Neural cell (in vitro differentiated cells): ENCODE data around the gene ZNF747.

Source experiments
- EP300 ChIP-seq: fragments of 450-650 bp; conservative IDR thresholded peaks from 2 replicates; pipeline ENCODE4 v1.6.1; 2014; ENCODE audit warnings: antibody characterized with exemption, mild to moderate bottlenecking, moderate library complexity; ENCODE audit not compliant: poor library complexity, severe bottlenecking
- EZH2 ChIP-seq: fragments of 200-600, 300-800 bp; shearing (Covaris generic), sonication (generic); IDR thresholded peaks from 2 replicates; pipeline ENCODE4 v1.6.1; 2014; ENCODE audit warnings: antibody characterized with exemption, low read length, borderline replicate concordance, mild to moderate bottlenecking; ENCODE audit not compliant: insufficient read depth, poor library complexity, severe bottlenecking
- POLR2AphosphoS5 ChIP-seq: IDR thresholded peaks from 2 replicates; pipeline ENCODE4 v1.6.1; 2012
- TAF1 ChIP-seq: IDR thresholded peaks from 2 replicates; pipeline ENCODE4 v1.6.1; 2012; ENCODE audit warnings: low read depth
- TF ChIP-seq, protein P1 (sequence below): fragments of 450-650 bp; IDR thresholded peaks from 2 replicates; pipeline ENCODE4 v1.5.1; 2014; ENCODE audit warnings: antibody characterized with exemption, mild to moderate bottlenecking, moderate library complexity; ENCODE audit not compliant: poor library complexity, severe bottlenecking
- TF ChIP-seq, protein P2 (sequence below): IDR thresholded peaks from 2 replicates; pipeline ENCODE4 v1.6.1; 2012; ENCODE audit warnings: borderline replicate concordance

DNA sequence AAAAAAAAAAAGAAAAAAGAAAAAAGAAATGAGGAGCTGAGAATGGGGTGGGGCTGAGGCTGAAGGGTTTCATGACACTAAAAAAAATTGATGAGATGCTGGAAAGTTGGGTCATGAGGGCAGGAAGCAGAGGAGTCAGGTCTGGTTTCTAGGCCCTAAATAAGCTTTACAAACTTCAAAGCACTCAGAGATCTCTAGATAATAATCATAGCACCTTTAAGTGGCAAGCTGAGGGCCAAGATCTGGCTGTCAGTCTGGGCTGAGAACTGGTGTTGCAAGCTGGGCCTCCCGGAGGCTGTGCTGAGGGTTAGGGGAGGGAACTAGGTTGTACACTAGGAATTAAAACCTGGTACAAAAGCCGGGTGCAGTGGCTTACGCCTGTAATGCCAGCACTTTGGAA, 17.1 kb upstream of the ZNF747 start:
- TF ChIP-seq, protein P1, sequence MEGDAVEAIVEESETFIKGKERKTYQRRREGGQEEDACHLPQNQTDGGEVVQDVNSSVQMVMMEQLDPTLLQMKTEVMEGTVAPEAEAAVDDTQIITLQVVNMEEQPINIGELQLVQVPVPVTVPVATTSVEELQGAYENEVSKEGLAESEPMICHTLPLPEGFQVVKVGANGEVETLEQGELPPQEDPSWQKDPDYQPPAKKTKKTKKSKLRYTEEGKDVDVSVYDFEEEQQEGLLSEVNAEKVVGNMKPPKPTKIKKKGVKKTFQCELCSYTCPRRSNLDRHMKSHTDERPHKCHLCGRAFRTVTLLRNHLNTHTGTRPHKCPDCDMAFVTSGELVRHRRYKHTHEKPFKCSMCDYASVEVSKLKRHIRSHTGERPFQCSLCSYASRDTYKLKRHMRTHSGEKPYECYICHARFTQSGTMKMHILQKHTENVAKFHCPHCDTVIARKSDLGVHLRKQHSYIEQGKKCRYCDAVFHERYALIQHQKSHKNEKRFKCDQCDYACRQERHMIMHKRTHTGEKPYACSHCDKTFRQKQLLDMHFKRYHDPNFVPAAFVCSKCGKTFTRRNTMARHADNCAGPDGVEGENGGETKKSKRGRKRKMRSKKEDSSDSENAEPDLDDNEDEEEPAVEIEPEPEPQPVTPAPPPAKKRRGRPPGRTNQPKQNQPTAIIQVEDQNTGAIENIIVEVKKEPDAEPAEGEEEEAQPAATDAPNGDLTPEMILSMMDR, result no peak
- TF ChIP-seq, protein P2, sequence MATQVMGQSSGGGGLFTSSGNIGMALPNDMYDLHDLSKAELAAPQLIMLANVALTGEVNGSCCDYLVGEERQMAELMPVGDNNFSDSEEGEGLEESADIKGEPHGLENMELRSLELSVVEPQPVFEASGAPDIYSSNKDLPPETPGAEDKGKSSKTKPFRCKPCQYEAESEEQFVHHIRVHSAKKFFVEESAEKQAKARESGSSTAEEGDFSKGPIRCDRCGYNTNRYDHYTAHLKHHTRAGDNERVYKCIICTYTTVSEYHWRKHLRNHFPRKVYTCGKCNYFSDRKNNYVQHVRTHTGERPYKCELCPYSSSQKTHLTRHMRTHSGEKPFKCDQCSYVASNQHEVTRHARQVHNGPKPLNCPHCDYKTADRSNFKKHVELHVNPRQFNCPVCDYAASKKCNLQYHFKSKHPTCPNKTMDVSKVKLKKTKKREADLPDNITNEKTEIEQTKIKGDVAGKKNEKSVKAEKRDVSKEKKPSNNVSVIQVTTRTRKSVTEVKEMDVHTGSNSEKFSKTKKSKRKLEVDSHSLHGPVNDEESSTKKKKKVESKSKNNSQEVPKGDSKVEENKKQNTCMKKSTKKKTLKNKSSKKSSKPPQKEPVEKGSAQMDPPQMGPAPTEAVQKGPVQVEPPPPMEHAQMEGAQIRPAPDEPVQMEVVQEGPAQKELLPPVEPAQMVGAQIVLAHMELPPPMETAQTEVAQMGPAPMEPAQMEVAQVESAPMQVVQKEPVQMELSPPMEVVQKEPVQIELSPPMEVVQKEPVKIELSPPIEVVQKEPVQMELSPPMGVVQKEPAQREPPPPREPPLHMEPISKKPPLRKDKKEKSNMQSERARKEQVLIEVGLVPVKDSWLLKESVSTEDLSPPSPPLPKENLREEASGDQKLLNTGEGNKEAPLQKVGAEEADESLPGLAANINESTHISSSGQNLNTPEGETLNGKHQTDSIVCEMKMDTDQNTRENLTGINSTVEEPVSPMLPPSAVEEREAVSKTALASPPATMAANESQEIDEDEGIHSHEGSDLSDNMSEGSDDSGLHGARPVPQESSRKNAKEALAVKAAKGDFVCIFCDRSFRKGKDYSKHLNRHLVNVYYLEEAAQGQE, result no peak
- TF ChIP-seq TAF1 (no peak), EZH2 (no peak), EP300 (no peak), POLR2AphosphoS5 (no peak)
